ENCODE results near the gene ARL15.
A peak's percentile ranks its signal among the peaks of the same experiment; 100 is the strongest.

The ARL15 gene

GRCh38 chr5:54257366-54258118, 52.8 kb downstream of the ARL15 start:
- peak overlapping the region in 3 of 11 experiments; percentile 9 to 22 (median 11); a peak in 3 of 22 replicates for H3K4me2 ChIP-seq
- no peaks in the 10 kb centered on the region for H3K27me3 ChIP-seq
- no peak overlapping the region for H3K27ac ChIP-seq
- TF ChIP-seq Cebpa-rat (IDR thresholded peaks at IDR 0.05), result no peak
- peaks cover 0 to 46% (median 16%) of the 10 kb centered on the region in 11 experiments; a peak in 16 of 22 replicates for H4K20me1 ChIP-seq
- H3K36me3 ChIP-seq, result peaks cover 0 to 9% (median 0%) of the 10 kb centered on the region in 11 experiments; a peak in 3 of 22 replicates
- peaks cover 0 to 12% (median 6%) of the 10 kb centered on the region in 10 experiments; a peak in 8 of 20 replicates for H3K4me1 ChIP-seq
- H3K4me3 ChIP-seq, result no peak overlapping the region
- H3K9me3 ChIP-seq (replicated peaks in 1 of 11), result peaks cover 0 to 5% (median 0%) of the 10 kb centered on the region in 11 experiments; a peak in 1 of 22 replicates
- H3K9ac ChIP-seq, result no peak overlapping the region

GRCh38 chr5:54254482-54255198, 55.7 kb downstream of the ARL15 start:
- Histone ChIP-seq H3K4me2 (no peak overlapping the region), H3K27ac (no peak overlapping the region), H3K27me3 (no peaks in the 10 kb centered on the region), H3K4me1 (peaks cover 6 to 16% (median 11%) of the 10 kb centered on the region in 10 experiments; a peak in 18 of 20 replicates), H3K9me3 (replicated peaks in 1 of 11) (0 out of 22 replicates have a peak, but pooled peaks cover 0 to 6% (median 0%) of the 10 kb centered on the region in 11 experiments), H3K36me3 (peaks cover 0 to 9% (median 0%) of the 10 kb centered on the region in 11 experiments; a peak in 2 of 22 replicates), H3K9ac (no peak overlapping the region), H4K20me1 (peaks cover 0 to 70% (median 28%) of the 10 kb centered on the region in 11 experiments; a peak in 17 of 22 replicates), H3K4me3 (no peak overlapping the region)
- no peak for TF ChIP-seq Cebpa-rat (IDR thresholded peaks at IDR 0.05)

- Histone ChIP-seq H3K27me3 (no peaks in the 10 kb centered on the region), H4K20me1 (peaks cover 0 to 75% (median 23%) of the 10 kb centered on the region in 11 experiments; a peak in 15 of 22 replicates), H3K4me1 (peaks cover 0 to 29% (median 15%) of the 10 kb centered on the region in 10 experiments; a peak in 14 of 20 replicates), H3K4me2 (no peak overlapping the region), H3K9ac (no peak overlapping the region), H3K27ac (no peak overlapping the region), H3K36me3 (0 out of 22 replicates have a peak, but pooled peaks cover 0 to 8% (median 0%) of the 10 kb centered on the region in 11 experiments), H3K9me3 (replicated peaks in 1 of 11) (peaks cover 0 to 7% (median 0%) of the 10 kb centered on the region in 11 experiments; a peak in 2 of 22 replicates), H3K4me3 (no peak overlapping the region)
- no peak for TF ChIP-seq Cebpa-rat (IDR thresholded peaks at IDR 0.05)
These were observed 58.4 kb downstream of the ARL15 start for GRCh38 chr5:54251981-54252380.

- peaks cover 0 to 62% (median 30%) of the 10 kb centered on the region in 11 experiments; a peak in 15 of 22 replicates for H4K20me1 ChIP-seq
- 0 out of 22 replicates have a peak, but pooled peaks cover 0 to 4% (median 0%) of the 10 kb centered on the region in 11 experiments for H3K36me3 ChIP-seq
- peaks cover 0 to 29% (median 15%) of the 10 kb centered on the region in 10 experiments; a peak in 14 of 20 replicates for H3K4me1 ChIP-seq
- peaks cover 0 to 7% (median 0%) of the 10 kb centered on the region in 11 experiments; a peak in 2 of 22 replicates for H3K9me3 ChIP-seq (replicated peaks in 1 of 11)
- no peak overlapping the region for H3K9ac ChIP-seq
- no peak overlapping the region for H3K27ac ChIP-seq
- TF ChIP-seq Cebpa-rat (IDR thresholded peaks at IDR 0.05), result no peak
- no peak overlapping the region for H3K4me3 ChIP-seq
- peak overlapping the region in 6 of 11 experiments; percentile 0 to 84 (median 52); a peak in 11 of 22 replicates for H3K4me2 ChIP-seq
- H3K27me3 ChIP-seq, result no peaks in the 10 kb centered on the region
These were observed 61.0 kb downstream of the ARL15 start for GRCh38 chr5:54249210-54250028.

GRCh38 chr5:54247226-54247625, 63.1 kb downstream of the ARL15 start:
- Histone ChIP-seq H3K4me3 (no peak overlapping the region), H3K36me3 (peaks cover 0 to 6% (median 0%) of the 10 kb centered on the region in 11 experiments; a peak in 2 of 22 replicates), H3K9me3 (replicated peaks in 1 of 11) (peaks cover 0 to 7% (median 0%) of the 10 kb centered on the region in 11 experiments; a peak in 2 of 22 replicates), H4K20me1 (peaks cover 0 to 64% (median 28%) of the 10 kb centered on the region in 11 experiments; a peak in 16 of 22 replicates), H3K9ac (no peak overlapping the region), H3K4me1 (peaks cover 0 to 29% (median 15%) of the 10 kb centered on the region in 10 experiments; a peak in 14 of 20 replicates), H3K27ac (no peak overlapping the region), H3K27me3 (no peaks in the 10 kb centered on the region), H3K4me2 (no peak overlapping the region)
- no peak for TF ChIP-seq Cebpa-rat (IDR thresholded peaks at IDR 0.05)

GRCh38 chr5:54243483-54244080, 66.8 kb downstream of the ARL15 start:
- H3K9me3 ChIP-seq (replicated peaks in 1 of 11), result peaks cover 0 to 8% (median 0%) of the 10 kb centered on the region in 11 experiments; a peak in 5 of 22 replicates
- no peak for TF ChIP-seq Cebpa-rat (IDR thresholded peaks at IDR 0.05)
- H3K4me3 ChIP-seq, result no peak overlapping the region
- H3K36me3 ChIP-seq, result peaks cover 0 to 10% (median 0%) of the 10 kb centered on the region in 11 experiments; a peak in 3 of 22 replicates
- H3K27me3 ChIP-seq, result no peaks in the 10 kb centered on the region
- no peak overlapping the region for H3K9ac ChIP-seq
- no peak overlapping the region for H3K4me2 ChIP-seq
- H3K4me1 ChIP-seq, result peaks cover 0 to 8% (median 0%) of the 10 kb centered on the region in 10 experiments; a peak in 6 of 20 replicates
- H3K27ac ChIP-seq, result no peak overlapping the region
- H4K20me1 ChIP-seq, result peaks cover 0 to 34% (median 17%) of the 10 kb centered on the region in 11 experiments; a peak in 11 of 22 replicates

GRCh38 chr5:54242297-54242696, 68.1 kb downstream of the ARL15 start:
- Histone ChIP-seq H4K20me1 (peaks cover 0 to 45% (median 15%) of the 10 kb centered on the region in 11 experiments; a peak in 11 of 22 replicates), H3K9me3 (replicated peaks in 1 of 11) (peaks cover 0 to 17% (median 3%) of the 10 kb centered on the region in 11 experiments; a peak in 7 of 22 replicates), H3K4me3 (no peak overlapping the region), H3K4me1 (peaks cover 0 to 3% (median 0%) of the 10 kb centered on the region in 10 experiments; a peak in 2 of 20 replicates), H3K36me3 (peaks cover 0 to 10% (median 0%) of the 10 kb centered on the region in 11 experiments; a peak in 3 of 22 replicates), H3K4me2 (no peak overlapping the region), H3K27me3 (no peaks in the 10 kb centered on the region), H3K9ac (no peak overlapping the region), H3K27ac (no peak overlapping the region)
- no peak for TF ChIP-seq Cebpa-rat (IDR thresholded peaks at IDR 0.05)
